ENCODE data around the gene CYP2C18.
"Not testable (repeated sequence)": the region's sequence is repeated elsewhere in the genome, so short reads cannot be mapped to it uniquely, and the experiment has no call there.

Gene CYP2C18

DNA sequence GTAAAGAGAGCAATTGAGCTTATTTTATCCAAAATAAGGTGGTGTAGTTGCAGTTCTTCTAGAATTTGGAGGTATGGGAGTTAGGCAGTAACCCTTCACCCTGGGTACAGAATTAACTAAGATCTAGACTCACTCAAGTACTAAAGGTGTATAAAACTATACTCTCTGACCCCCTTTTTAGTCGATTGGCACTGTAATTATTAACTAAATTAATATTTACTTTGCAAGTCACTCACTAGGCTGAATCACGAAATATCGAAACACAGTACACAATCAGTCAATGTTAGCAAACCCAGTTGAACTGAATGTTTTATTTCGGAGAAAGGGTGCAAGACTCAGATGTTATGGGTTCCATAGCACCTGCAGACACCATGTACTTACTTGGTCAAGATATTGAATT is 64.3 kb downstream of the CYP2C18 start:
- DNase-seq = no peak

GRCh38 chr10:94757916-94758315 is 74.4 kb downstream of the CYP2C18 start:
- DNase-seq = no peak

DNA sequence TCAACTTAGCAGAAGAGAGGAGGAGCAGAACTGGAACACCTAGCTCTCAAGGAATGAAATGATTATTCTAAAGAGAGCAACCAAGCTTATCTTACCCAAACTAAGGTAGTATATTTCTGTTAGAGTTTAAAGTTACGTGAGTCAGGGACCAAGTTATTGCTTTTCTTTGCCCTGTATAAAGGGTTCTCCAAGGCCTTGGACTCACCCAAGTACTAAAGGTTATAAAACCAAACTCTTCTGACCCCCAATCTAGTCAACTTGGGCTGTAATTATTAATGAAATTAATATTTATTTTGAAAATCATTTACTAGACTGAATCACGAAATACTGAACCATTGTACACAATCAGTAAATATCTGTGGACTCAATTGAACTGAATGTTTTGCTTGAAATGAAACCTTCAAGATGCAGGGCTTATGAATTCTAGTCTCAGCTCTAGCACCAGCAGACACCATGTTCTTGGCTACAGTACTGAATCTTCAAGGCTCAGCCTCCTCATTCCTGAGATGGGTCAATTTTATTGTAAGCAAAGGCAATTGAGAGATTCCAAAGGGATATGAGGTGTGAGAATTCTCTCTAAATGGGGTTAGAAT is 77.2 kb downstream of the CYP2C18 start:
- no peak for DNase-seq

DNA sequence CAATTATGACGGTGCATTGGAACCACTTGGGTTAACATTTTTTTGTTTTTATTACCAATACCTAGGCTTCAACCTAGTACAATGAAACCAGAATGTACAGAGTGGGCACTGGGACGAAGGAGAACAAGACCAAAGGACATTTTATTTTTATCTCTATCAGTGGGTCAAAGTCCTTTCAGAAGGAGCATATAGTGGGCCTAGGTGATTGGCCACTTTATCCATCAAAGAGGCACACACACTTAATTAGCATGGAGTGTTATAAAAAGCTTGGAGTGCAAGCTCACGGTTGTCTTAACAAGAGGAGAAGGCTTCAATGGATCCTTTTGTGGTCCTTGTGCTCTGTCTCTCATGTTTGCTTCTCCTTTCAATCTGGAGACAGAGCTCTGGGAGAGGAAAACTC is 78.9 kb downstream of the CYP2C18 start, which contains the start of gene CYP2C19:
TSS of gene CYP2C19 (plus strand) at position 289 of the 400 bp plus-strand sequence. CDS start at position 314, 25 bp downstream.
- no peak for DNase-seq

DNA sequence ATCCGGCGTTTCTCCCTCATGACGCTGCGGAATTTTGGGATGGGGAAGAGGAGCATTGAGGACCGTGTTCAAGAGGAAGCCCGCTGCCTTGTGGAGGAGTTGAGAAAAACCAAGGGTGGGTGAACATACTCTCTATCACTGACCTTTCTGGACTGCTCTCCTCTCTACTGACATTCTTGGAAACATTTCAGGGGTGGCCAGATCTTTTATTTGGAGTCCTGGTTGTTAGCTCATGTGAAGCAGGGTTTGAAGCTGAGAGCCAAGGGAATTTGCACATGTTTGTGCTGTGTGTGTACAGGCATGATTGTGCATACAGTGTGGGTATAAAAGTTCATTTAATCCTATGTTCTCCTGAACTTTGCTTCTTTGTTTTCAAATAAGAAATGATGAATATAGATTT is 91.9 kb downstream of the CYP2C18 start:
- not testable (repeated sequence) for DNase-seq

DNA sequence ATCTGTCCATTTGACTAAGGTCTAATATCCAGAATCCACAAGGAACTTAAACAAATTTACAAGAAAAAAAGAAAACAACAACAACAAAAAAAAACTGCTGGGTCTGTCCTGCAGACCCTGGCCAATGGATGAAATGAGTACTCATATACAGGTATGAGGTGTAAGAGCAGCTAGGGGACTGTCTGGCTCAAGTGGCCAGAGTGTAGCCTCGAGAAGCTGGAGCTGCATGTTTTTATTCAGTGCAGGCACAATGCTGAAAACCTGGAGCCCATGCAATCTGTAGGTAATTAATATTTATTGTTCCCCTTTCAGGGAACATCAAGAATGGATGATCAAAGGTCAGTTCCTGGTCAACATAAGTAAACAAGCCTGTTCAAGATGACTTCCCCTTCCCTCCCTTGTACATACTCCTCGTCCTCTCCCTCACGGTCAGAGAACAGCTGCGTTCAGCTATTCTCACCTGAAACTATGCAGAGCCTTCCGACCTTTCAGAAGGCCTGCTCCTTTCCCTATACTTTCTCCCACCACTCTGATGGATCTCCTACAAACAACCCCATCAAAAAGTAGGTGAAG is 94.4 kb downstream of the CYP2C18 start:
- DNase-seq = no peak

DNA sequence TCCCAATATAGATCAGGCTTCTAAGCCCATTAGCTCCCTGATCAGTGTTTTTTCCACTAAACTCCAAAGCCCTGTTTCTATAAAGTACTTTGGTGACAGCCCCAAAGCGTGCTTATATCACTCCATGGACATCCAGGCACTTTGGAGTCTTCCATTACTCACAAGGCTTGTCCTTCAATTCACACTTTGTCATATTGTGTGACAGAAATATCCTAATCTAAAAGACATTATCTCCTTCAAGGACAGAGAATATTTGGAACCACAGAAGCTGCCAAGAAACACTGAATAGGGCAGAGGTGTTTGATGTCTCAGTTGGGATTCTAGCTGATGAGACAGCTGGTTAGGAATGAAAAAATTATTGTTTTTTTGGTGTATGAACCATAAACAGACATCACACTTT is 97.3 kb downstream of the CYP2C18 start:
- DNase-seq = no peak

DNA sequence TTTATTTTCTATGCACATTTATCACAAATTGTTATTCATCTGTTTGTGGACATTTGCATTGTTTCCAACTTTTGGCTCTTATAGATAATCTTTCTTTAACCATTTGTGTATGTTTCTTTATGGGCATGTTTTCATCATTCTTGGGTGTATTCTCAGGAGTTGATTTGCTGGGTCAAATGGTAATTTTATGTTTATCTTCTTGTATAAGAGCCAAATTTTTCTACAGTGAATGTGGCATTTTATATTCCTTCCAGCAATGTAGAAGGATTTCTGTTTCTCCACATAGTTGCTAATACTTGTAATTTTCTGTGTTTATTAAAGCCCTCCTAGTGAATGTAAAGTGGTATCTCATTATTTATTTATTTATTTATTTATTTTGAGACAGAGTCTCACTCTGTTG is 100.7 kb downstream of the CYP2C18 start:
- no peak for DNase-seq

GRCh38 chr10:94785211-94785610 is 101.7 kb downstream of the CYP2C18 start:
- no peak for DNase-seq
